ENCODE results near the gene GLCCI1.

GLCCI1 gene

DNA sequence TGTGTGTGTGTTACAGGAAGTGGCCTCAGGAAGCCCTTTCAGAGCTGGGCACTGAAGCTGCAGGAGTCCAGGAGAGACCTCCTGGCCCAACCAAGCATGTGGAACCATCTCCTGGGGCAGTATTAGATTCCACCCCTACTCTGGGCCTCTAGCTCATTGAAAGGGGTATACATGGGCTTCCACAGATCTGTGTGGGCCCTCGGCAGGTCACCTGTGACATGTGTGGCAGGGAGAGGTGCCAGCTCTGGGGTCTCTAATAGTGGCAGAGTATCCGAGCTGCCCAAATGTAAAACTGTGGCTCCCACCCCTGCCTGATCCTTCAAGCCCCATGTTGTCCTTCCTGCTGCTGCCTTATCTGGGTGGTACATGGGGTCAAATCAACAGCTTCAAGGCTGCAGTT lies 144.1 kb downstream of the GLCCI1 start:
- TF ChIP-seq, protein P1, sequence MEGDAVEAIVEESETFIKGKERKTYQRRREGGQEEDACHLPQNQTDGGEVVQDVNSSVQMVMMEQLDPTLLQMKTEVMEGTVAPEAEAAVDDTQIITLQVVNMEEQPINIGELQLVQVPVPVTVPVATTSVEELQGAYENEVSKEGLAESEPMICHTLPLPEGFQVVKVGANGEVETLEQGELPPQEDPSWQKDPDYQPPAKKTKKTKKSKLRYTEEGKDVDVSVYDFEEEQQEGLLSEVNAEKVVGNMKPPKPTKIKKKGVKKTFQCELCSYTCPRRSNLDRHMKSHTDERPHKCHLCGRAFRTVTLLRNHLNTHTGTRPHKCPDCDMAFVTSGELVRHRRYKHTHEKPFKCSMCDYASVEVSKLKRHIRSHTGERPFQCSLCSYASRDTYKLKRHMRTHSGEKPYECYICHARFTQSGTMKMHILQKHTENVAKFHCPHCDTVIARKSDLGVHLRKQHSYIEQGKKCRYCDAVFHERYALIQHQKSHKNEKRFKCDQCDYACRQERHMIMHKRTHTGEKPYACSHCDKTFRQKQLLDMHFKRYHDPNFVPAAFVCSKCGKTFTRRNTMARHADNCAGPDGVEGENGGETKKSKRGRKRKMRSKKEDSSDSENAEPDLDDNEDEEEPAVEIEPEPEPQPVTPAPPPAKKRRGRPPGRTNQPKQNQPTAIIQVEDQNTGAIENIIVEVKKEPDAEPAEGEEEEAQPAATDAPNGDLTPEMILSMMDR (IDR thresholded peaks at IDR 0.05; ENCODE audit: control extremely low read depth, extremely low read depth, low read depth, missing control alignments), result no peak
- no peak for DNase-seq (ENCODE audit: extremely low spot score)
- ChIA-PET POLR2A (no interaction called here), CTCF (interaction anchor here (1.3 to 1.4 kb wide), 3 partner anchors 13 to 95 kb away, joined by 3 to 4 read pairs (median 3); no protein-coding TSS in a partner anchor)

- CTCF ChIA-PET, result interaction anchor here (1.3 to 1.4 kb wide), 3 partner anchors 12 to 96 kb away, joined by 3 to 4 read pairs (median 3); no protein-coding TSS in a partner anchor
- POLR2A ChIA-PET, result no interaction called here
- TF ChIP-seq, protein P1 (IDR thresholded peaks at IDR 0.05; ENCODE audit: control extremely low read depth, extremely low read depth, low read depth, missing control alignments), result no peak
- DNase-seq (ENCODE audit: extremely low spot score), result no peak
Measured at GRCh38 chr7:8113184-8113583, 144.6 kb downstream of the GLCCI1 start.

- peak; percentile 51 for DNase-seq (ENCODE audit: extremely low spot score)
- ChIA-PET CTCF (interaction anchor here (1.1 kb wide), 1 partner anchor 22 kb away, joined by 3 read pairs; no protein-coding TSS in a partner anchor), POLR2A (interaction anchor here (0.5 kb wide), 1 partner anchor 50 kb away, joined by 3 read pairs; no protein-coding TSS in a partner anchor)
- TF ChIP-seq, protein P1 (IDR thresholded peaks at IDR 0.05; ENCODE audit: control extremely low read depth, extremely low read depth, low read depth, missing control alignments), result no peak
Measured at GRCh38 chr7:8114175-8114574, 145.6 kb downstream of the GLCCI1 start.

GRCh38 chr7:8115547-8116402 lies 147.2 kb downstream of the GLCCI1 start:
- TF ChIP-seq, protein P1 (IDR thresholded peaks at IDR 0.05; ENCODE audit: control extremely low read depth, extremely low read depth, low read depth, missing control alignments), result no peak
- peak; percentile 49 for DNase-seq (ENCODE audit: extremely low spot score)
- ChIA-PET CTCF (no interaction called here), POLR2A (interaction anchor here (0.5 kb wide), 1 partner anchor 492 kb away, joined by 4 read pairs; no protein-coding TSS in a partner anchor)

DNA sequence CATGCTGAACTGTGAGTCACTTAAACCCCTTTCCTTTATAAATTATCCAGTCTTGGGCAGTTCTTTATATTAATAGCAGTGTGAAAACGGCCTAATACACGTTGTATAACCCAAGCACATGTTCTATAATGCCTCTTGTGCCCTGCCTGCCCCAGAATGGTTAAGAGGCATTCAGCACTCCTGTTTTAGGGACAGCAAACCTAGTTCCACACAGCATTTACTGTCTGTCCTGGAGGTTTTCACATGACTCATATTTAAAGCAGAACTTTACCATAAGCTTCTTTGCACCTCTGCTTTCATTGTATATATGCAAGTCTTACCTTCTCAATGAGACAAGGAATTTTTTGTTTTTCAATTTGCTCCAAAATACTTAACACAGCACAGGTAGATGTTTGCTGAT lies 148.6 kb downstream of the GLCCI1 start:
- CTCF ChIA-PET, result interaction anchor here (1.4 to 2.5 kb wide), 4 partner anchors 9 to 29 kb away, joined by 3 to 7 read pairs (median 4); no protein-coding TSS in a partner anchor
- POLR2A ChIA-PET, result no interaction called here

DNA sequence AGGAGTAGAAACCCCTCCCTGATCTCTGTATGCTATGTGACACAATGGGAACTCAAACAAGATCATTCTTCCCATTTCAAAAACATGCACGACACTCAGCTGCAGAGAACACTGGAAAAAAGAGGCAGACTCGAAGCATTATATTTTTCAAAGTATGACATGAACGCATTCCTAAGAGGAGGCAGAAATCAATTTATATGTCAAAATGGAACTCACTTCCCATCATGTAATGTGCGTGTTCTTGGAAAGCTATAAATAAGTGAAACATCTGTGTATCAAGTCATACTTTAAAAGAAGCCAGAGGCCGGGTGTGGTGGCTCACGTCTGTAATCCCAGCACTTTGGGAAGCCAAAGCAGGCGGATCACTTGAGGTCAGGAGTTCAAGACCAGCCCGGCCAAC lies 150.7 kb downstream of the GLCCI1 start:
- CTCF ChIA-PET, result interaction anchor here (1.0 to 1.3 kb wide), 3 partner anchors 14 to 72 kb away, joined by 3 to 4 read pairs (median 3); no protein-coding TSS in a partner anchor

More for the DNA sequence above, 148.6 kb downstream of the GLCCI1 start:
- TF ChIP-seq, protein P1 (IDR thresholded peaks at IDR 0.05; ENCODE audit: control extremely low read depth, extremely low read depth, low read depth, missing control alignments), result no peak
- DNase-seq (ENCODE audit: extremely low spot score), result peak; percentile 37

More for the DNA sequence above, 150.7 kb downstream of the GLCCI1 start:
- POLR2A ChIA-PET, result no interaction called here
- no peak for DNase-seq (ENCODE audit: extremely low spot score)
- TF ChIP-seq, protein P1 (IDR thresholded peaks at IDR 0.05; ENCODE audit: control extremely low read depth, extremely low read depth, low read depth, missing control alignments), result no peak
